Neural cell (in vitro differentiated cells): Measurements from ENCODE around the gene WTIP. TPM values are rescaled to one million over a fixed set of nuclear protein-coding genes. Genes with fewer than 3 reads are reported as not detected.

Experiments
- H2AFZ ChIP-seq: fragments of 200-600, 300-800 bp; sonication (generic), shearing (Covaris generic); 2 replicates; pipeline ENCODE4 v1.6.0; 2014; ENCODE audit warnings: low read depth, mild to moderate bottlenecking, antibody characterized with exemption, low read length, moderate library complexity
- H3F3A ChIP-seq: fragments of 200-600 bp; shearing (Covaris generic); 2 replicates; pipeline ENCODE4 v1.6.1; 2016; ENCODE audit warnings: mild to moderate bottlenecking, moderate library complexity, mixed read lengths, antibody characterized with exemption, low read length; ENCODE audit not compliant: insufficient read depth, poor library complexity, severe bottlenecking
- H3K27ac ChIP-seq: fragments of 200-600, 300-800 bp; sonication (generic), shearing (Covaris generic); 2 replicates; pipeline ENCODE4 v1.5.1; 2014; ENCODE audit warnings: mild to moderate bottlenecking, low read length, moderate library complexity
- H3K27me3 ChIP-seq: fragments of 300-800, 200-600 bp; sonication (generic), shearing (Covaris generic); 2 replicates; pipeline ENCODE4 v1.6.0; 2014; ENCODE audit warnings: mild to moderate bottlenecking, low read depth, low read length, moderate library complexity; ENCODE audit not compliant: insufficient read depth
- H3K36me3 ChIP-seq: fragments of 300-800, 200-600 bp; sonication (generic), shearing (Covaris generic); 2 replicates; pipeline ENCODE4 v1.5.1; 2014; ENCODE audit warnings: mild to moderate bottlenecking, antibody characterized with exemption, low read length, moderate library complexity; ENCODE audit not compliant: insufficient read depth
- H3K4me2 ChIP-seq: fragments of 300-800, 200-600 bp; sonication (generic), shearing (Covaris generic); 2 replicates; pipeline ENCODE4 v1.6.0; 2014; ENCODE audit warnings: mild to moderate bottlenecking, low read length
- H3K4me3 ChIP-seq: fragments of 300-800, 200-600 bp; sonication (generic), shearing (Covaris generic); 2 replicates; pipeline ENCODE4 v1.5.1; 2014; ENCODE audit warnings: mild to moderate bottlenecking, low read length, moderate library complexity
- H3K79me2 ChIP-seq: fragments of 200-600 bp; shearing (Covaris generic); replicated peaks from 2 replicates; pipeline ENCODE4 v1.6.0; 2014; ENCODE audit warnings: mild to moderate bottlenecking, low read length, moderate library complexity; ENCODE audit not compliant: insufficient read depth
- H3K9ac ChIP-seq: fragments of 300-800, 200-600 bp; sonication (generic), shearing (Covaris generic); 2 replicates; pipeline ENCODE4 v1.6.1; 2016; ENCODE audit warnings: mild to moderate bottlenecking, low read length, mixed read lengths
- H3K9me2 ChIP-seq: fragments of 200-600 bp; shearing (Covaris generic); 2 replicates; pipeline ENCODE4 v1.6.1; 2016; ENCODE audit warnings: mild to moderate bottlenecking, low read length, mixed read lengths; ENCODE audit not compliant: insufficient read depth
- H3K9me3 ChIP-seq: fragments of 200-600, 300-800 bp; sonication (generic), shearing (Covaris generic); 2 replicates; pipeline ENCODE4 v1.6.1; 2016; ENCODE audit warnings: mild to moderate bottlenecking, mixed run types, low read length, moderate library complexity, mixed read lengths
- H4K20me1 ChIP-seq: fragments of 200-600 bp; shearing (Covaris generic); 2 replicates; pipeline ENCODE4 v1.6.1; 2016; ENCODE audit warnings: mild to moderate bottlenecking, mixed run types; ENCODE audit not compliant: insufficient read depth
- CTCF ChIP-seq: fragments of 450-650 bp; IDR thresholded peaks from 2 replicates; pipeline ENCODE4 v1.5.1; 2014; ENCODE audit warnings: antibody characterized with exemption, mild to moderate bottlenecking, moderate library complexity; ENCODE audit not compliant: poor library complexity, severe bottlenecking
- EP300 ChIP-seq: fragments of 450-650 bp; conservative IDR thresholded peaks from 2 replicates; pipeline ENCODE4 v1.6.1; 2014; ENCODE audit warnings: antibody characterized with exemption, mild to moderate bottlenecking, moderate library complexity; ENCODE audit not compliant: poor library complexity, severe bottlenecking
- EZH2 ChIP-seq: fragments of 200-600, 300-800 bp; shearing (Covaris generic), sonication (generic); IDR thresholded peaks from 2 replicates; pipeline ENCODE4 v1.6.1; 2014; ENCODE audit warnings: antibody characterized with exemption, low read length, borderline replicate concordance, mild to moderate bottlenecking; ENCODE audit not compliant: insufficient read depth, poor library complexity, severe bottlenecking
- MXI1 ChIP-seq: fragments of 450-650 bp; conservative IDR thresholded peaks from 2 replicates; pipeline ENCODE4 v1.6.1; 2014; ENCODE audit warnings: antibody characterized with exemption, mild to moderate bottlenecking; ENCODE audit not compliant: poor library complexity, severe bottlenecking
- POLR2AphosphoS5 ChIP-seq: IDR thresholded peaks from 2 replicates; pipeline ENCODE4 v1.6.1; 2012
- RAD21 ChIP-seq: fragments of 450-650 bp; conservative IDR thresholded peaks from 2 replicates; pipeline ENCODE4 v1.6.1; 2014; ENCODE audit warnings: antibody characterized with exemption, mild to moderate bottlenecking, moderate library complexity
- REST ChIP-seq: IDR thresholded peaks from 2 replicates; pipeline ENCODE4 v1.6.1; 2012; ENCODE audit warnings: borderline replicate concordance
- SMC3 ChIP-seq: fragments of 450-650 bp; conservative IDR thresholded peaks from 2 replicates; pipeline ENCODE4 v1.6.1; 2014; ENCODE audit warnings: antibody characterized with exemption, mild to moderate bottlenecking, moderate library complexity; ENCODE audit not compliant: poor library complexity
- TAF1 ChIP-seq: IDR thresholded peaks from 2 replicates; pipeline ENCODE4 v1.6.1; 2012; ENCODE audit warnings: low read depth
- polyA minus RNA-seq: library from RNA; depleted of rRNA, polyadenylated mRNA; stranded (reverse); fragments of >200 nt; gene quantifications from 2 replicates; pipeline ENCODE4 v1.2.3, GENCODE V29; 2014
- polyA plus RNA-seq: library from polyadenylated mRNA; depleted of rRNA; stranded (reverse); fragments of >200 nt; gene quantifications from 2 replicates; pipeline ENCODE4 v1.2.3, GENCODE V29; 2014

WTIP gene
- polyA plus RNA-seq: 9.8 and 16.0 TPM in 2 replicates
- 15.7 and 19.5 TPM in 2 replicates for polyA minus RNA-seq

GRCh38 chr19:34480971-34481841 lies at the start of gene WTIP:
TSS of gene WTIP (plus strand) at chr19:34481758. CDS start at chr19:34481975, 217 bp downstream.
- no peaks in the 10 kb centered on the region for H3K36me3 ChIP-seq
- H4K20me1 ChIP-seq: no peaks in the 10 kb centered on the region
- H2AFZ ChIP-seq: peak within 1 kb of the TSS; percentile 80
- no peaks in the 10 kb centered on the region for H3K9me2 ChIP-seq
- peaks cover 7% of the 10 kb centered on the region for H3F3A ChIP-seq
- H3K9ac ChIP-seq: peak within 1 kb of the TSS; percentile 79
- peaks cover 6% of the 10 kb centered on the region for H3K79me2 ChIP-seq
- peak within 1 kb of the TSS; percentile 48 for H3K4me2 ChIP-seq
- peak within 1 kb of the TSS; percentile 62 for H3K27ac ChIP-seq
- no peaks in the 10 kb centered on the region for H3K9me3 ChIP-seq
- peak within 1 kb of the TSS; percentile 77 for H3K4me3 ChIP-seq
- no peaks in the 10 kb centered on the region for H3K27me3 ChIP-seq
- no peak for TF ChIP-seq POLR2AphosphoS5
- TF ChIP-seq CTCF: no peak
- no peak for TF ChIP-seq TAF1
- TF ChIP-seq REST: peak; percentile 28
- no peak for TF ChIP-seq EZH2
- TF ChIP-seq RAD21: no peak
- TF ChIP-seq MXI1: peak; percentile 59
- TF ChIP-seq SMC3: no peak
- peak; percentile 43 for TF ChIP-seq EP300

- H3K4me2 ChIP-seq: no peak overlapping the region
- no peak overlapping the region for H2AFZ ChIP-seq
- no peak overlapping the region for H3K27ac ChIP-seq
- no peak for TF ChIP-seq RAD21
- no peak for TF ChIP-seq CTCF
- TF ChIP-seq SMC3: no peak
- no peak for TF ChIP-seq TAF1
- TF ChIP-seq EP300: no peak
- no peak for TF ChIP-seq REST
- no peak for TF ChIP-seq MXI1
- TF ChIP-seq POLR2AphosphoS5: no peak
- no peak for TF ChIP-seq EZH2
- H3K9ac ChIP-seq: no peak overlapping the region
- H3K36me3 ChIP-seq: peaks cover 7% of the 10 kb centered on the region
- no peaks in the 10 kb centered on the region for H3K27me3 ChIP-seq
- H3K79me2 ChIP-seq: peaks cover 73% of the 10 kb centered on the region
- no peak overlapping the region for H3K4me3 ChIP-seq
- H4K20me1 ChIP-seq: peaks cover 7% of the 10 kb centered on the region
- no peaks in the 10 kb centered on the region for H3F3A ChIP-seq
- H3K9me3 ChIP-seq: no peaks in the 10 kb centered on the region
- no peaks in the 10 kb centered on the region for H3K9me2 ChIP-seq
Observed at GRCh38 chr19:34432797-34433196, 48.8 kb upstream of the WTIP start.
